Measurements from ENCODE around the gene IGF2BP3.

DNA sequence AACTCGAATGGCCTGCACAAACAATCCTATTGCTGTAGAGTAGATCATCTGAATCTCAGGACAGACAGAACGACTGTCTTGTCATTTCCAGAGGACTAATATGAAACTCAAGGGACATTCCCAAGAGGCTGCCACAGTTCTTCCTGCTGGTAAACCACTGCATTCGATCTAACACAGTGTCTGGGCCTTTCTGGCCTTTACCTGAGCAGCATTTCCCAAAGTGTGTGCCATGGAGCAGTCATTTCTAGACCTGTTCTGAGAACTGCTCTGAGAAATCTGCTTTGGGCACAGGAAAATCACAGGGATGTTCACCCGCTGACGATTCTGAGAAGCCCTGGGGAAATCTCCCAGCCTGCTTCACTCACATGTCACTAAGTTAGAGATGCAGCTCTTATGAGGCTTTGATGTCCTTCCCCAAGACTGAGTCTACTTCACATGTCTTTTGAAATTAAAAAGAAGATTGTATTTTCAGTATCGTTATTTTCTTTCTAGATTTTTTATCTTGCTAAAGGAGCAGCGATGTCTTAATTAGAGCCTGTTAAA is 205.3 kb downstream of the IGF2BP3 start:
- TF ChIP-seq, protein P1, sequence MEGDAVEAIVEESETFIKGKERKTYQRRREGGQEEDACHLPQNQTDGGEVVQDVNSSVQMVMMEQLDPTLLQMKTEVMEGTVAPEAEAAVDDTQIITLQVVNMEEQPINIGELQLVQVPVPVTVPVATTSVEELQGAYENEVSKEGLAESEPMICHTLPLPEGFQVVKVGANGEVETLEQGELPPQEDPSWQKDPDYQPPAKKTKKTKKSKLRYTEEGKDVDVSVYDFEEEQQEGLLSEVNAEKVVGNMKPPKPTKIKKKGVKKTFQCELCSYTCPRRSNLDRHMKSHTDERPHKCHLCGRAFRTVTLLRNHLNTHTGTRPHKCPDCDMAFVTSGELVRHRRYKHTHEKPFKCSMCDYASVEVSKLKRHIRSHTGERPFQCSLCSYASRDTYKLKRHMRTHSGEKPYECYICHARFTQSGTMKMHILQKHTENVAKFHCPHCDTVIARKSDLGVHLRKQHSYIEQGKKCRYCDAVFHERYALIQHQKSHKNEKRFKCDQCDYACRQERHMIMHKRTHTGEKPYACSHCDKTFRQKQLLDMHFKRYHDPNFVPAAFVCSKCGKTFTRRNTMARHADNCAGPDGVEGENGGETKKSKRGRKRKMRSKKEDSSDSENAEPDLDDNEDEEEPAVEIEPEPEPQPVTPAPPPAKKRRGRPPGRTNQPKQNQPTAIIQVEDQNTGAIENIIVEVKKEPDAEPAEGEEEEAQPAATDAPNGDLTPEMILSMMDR (IDR thresholded peaks at IDR 0.05) = no peak
- no peak for TF ChIP-seq ZFX (IDR thresholded peaks at IDR 0.05; ENCODE audit: borderline replicate concordance)

Measured in 22Rv1 (cell line).